WTC11 (cell line): ENCODE results near the gene TOMM7. TPM values are rescaled to one million over a fixed set of nuclear protein-coding genes. Genes with fewer than 3 reads are reported as not detected.
A peak's percentile ranks its signal among the peaks of the same experiment; 100 is the strongest.
"Not testable (repeated sequence)": the region's sequence is repeated elsewhere in the genome, so short reads cannot be mapped to it uniquely, and the experiment has no call there.

Source experiments
- ATAC-seq: fragments of 200-7000 bp; cut with Tn5 transposase; 2 replicates; pipeline ENCODE4 v1.10.0; 2021; ENCODE audit warnings: mild to moderate bottlenecking, moderate library complexity
- CTCF ChIA-PET: fragments of 300-600 bp; sonication (Branson Sonifier 250); formaldehyde crosslinking; loops from one replicate; lab custom pipeline; 2021; ENCODE audit warnings: antibody characterized with exemption; lab: Charles Lee
- POLR2A ChIA-PET: fragments of 350-600 bp; sonication (Branson Sonifier 250); formaldehyde crosslinking; loops from one replicate; lab custom pipeline; 2021; ENCODE audit warnings: antibody characterized with exemption; lab: Charles Lee
- DNase-seq: peaks from one replicate; pipeline ENCODE4 v3.0.0; 2021; ENCODE audit warnings: low spot score
- H3K27ac Mint-ChIP-seq: 2 replicates; pipeline ENCODE4 v1.8.0; 2021; ENCODE audit warnings: mixed read lengths
- H3K27me3 Mint-ChIP-seq: 2 replicates; pipeline ENCODE4 v1.8.0; 2021; ENCODE audit warnings: low read depth, mild to moderate bottlenecking, moderate library complexity, mixed read lengths
- H3K36me3 Mint-ChIP-seq: 2 replicates; pipeline ENCODE4 v1.8.0; 2021; ENCODE audit warnings: mixed read lengths
- H3K4me1 Mint-ChIP-seq: 2 replicates; pipeline ENCODE4 v1.8.0; 2022; ENCODE audit warnings: mixed read lengths
- H3K4me3 Mint-ChIP-seq: 2 replicates; pipeline ENCODE4 v1.8.0; 2021; ENCODE audit warnings: mild to moderate bottlenecking, moderate library complexity, mixed read lengths
- H3K9me3 Mint-ChIP-seq: 2 replicates; pipeline ENCODE4 v1.8.0; 2021; ENCODE audit warnings: mixed read lengths
- CREB1 ChIP-seq: sonication (generic); formaldehyde crosslinking; IDR thresholded peaks from 2 replicates; pipeline ENCODE4 v1.8.0; 2023; ENCODE audit warnings: mild to moderate bottlenecking, missing genetic modification reagents
- ELF4 ChIP-seq: sonication (generic); formaldehyde crosslinking; IDR thresholded peaks from 2 replicates; pipeline ENCODE4 v1.8.1; 2022; ENCODE audit warnings: low read depth, mild to moderate bottlenecking, moderate library complexity, missing genetic modification reagents
- HMGA2 ChIP-seq: fragments of 250-450 bp; sonication (Bioruptor Pico); IDR thresholded peaks from 2 replicates; pipeline ENCODE4 v1.4.0; 2021; ENCODE audit warnings: mild to moderate bottlenecking, moderate library complexity
- JUN ChIP-seq: sonication (generic); formaldehyde crosslinking; IDR thresholded peaks from 2 replicates; pipeline ENCODE4 v1.8.0; 2023; ENCODE audit warnings: mild to moderate bottlenecking, missing genetic modification reagents
- OVOL2 ChIP-seq: fragments of 250-450 bp; sonication (Bioruptor Pico); IDR thresholded peaks from 2 replicates; pipeline ENCODE4 v1.9.0; 2021; ENCODE audit warnings: mild to moderate bottlenecking, borderline replicate concordance
- RELA ChIP-seq: sonication (generic); formaldehyde crosslinking; IDR thresholded peaks from 2 replicates; pipeline ENCODE4 v1.8.1; 2022; ENCODE audit warnings: missing genetic modification reagents, mild to moderate bottlenecking, borderline replicate concordance
- SMAD3 ChIP-seq: sonication (generic); formaldehyde crosslinking; IDR thresholded peaks from 2 replicates; pipeline ENCODE4 v1.8.0; 2022; ENCODE audit warnings: missing genetic modification reagents, mild to moderate bottlenecking, borderline replicate concordance
- SMAD4 ChIP-seq: sonication (generic); formaldehyde crosslinking; IDR thresholded peaks from 2 replicates; pipeline ENCODE4 v1.8.0; 2022; ENCODE audit warnings: mild to moderate bottlenecking, missing genetic modification reagents
- TCF7 ChIP-seq: sonication (generic); formaldehyde crosslinking; IDR thresholded peaks from 2 replicates; pipeline ENCODE4 v1.8.0; 2022; ENCODE audit warnings: mild to moderate bottlenecking, low read depth, missing genetic modification reagents, moderate library complexity
- TEAD1 ChIP-seq: sonication (generic); formaldehyde crosslinking; IDR thresholded peaks from 2 replicates; pipeline ENCODE4 v1.8.0; 2022; ENCODE audit warnings: mild to moderate bottlenecking, missing genetic modification reagents
- TP53 ChIP-seq: sonication (generic); formaldehyde crosslinking; IDR thresholded peaks from 2 replicates; pipeline ENCODE4 v1.8.1; 2023; ENCODE audit warnings: mild to moderate bottlenecking, missing genetic modification reagents
- ZNF121 ChIP-seq: sonication (generic); formaldehyde crosslinking; IDR thresholded peaks from 2 replicates; pipeline ENCODE4 v1.8.0; 2023; ENCODE audit warnings: missing genetic modification reagents
- total RNA-seq: library from RNA; stranded (reverse); gene quantifications from 3 replicates; pipeline ENCODE4 v1.2.3, GENCODE V29; 2021
- TF ChIP-seq, protein P1 (sequence below): sonication (generic); formaldehyde crosslinking; IDR thresholded peaks from 2 replicates; pipeline ENCODE4 v1.8.0; 2022; ENCODE audit warnings: mild to moderate bottlenecking, missing genetic modification reagents
- TF ChIP-seq, protein P2 (sequence below): sonication (generic); formaldehyde crosslinking; IDR thresholded peaks from 2 replicates; pipeline ENCODE4 v1.8.1; 2023; ENCODE audit warnings: mild to moderate bottlenecking, moderate library complexity, missing genetic modification reagents

Gene TOMM7
- total RNA-seq, 1 experiment from 2014 or later: 500 TPM

DNA sequence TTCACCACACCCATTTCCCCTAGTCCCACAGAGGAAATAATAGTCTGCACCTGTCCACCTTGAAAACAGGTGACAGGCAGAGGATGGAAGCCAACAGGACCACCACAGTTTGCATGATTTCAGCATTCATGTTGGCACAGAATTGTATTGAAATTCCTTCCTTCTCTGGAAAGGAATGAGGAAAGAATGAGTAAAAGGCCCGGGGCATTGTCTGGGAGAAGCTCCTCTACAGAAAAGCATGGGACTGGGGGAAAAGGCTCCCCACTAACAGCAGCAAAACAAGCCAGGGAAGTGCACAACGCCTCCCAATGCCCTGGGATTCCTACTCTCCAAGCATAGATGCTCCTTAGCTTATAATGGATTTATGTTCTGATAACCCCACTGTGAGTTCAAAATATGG lies 28.5 kb upstream of the TOMM7 start (continued):
- no peak for TF ChIP-seq OVOL2

DNA sequence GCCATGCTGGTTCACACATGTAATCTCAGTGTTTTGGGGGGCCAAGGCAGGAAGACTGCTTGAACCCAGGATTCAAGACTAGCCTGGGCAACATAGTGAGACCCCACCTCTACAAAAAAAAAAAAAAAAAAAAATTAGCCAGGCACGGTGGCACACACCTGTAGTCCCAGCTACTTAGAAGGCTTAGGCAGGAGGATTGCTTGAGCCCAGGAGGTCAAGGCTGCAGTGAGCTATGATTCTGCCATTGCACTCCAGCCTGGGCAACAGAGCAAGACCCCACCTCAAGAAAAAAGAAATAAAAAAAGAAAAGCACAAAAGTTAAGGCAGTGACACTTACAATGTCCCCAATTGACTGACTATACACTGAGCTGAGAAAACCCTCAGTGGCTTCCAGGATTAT lies 27.7 kb upstream of the TOMM7 start:
- peak; percentile 89 for TF ChIP-seq ZNF121
- ATAC-seq, H3K9me3 Mint-ChIP-seq, H3K27me3 Mint-ChIP-seq, H3K4me3 Mint-ChIP-seq, POLR2A ChIA-PET, H3K36me3 Mint-ChIP-seq, H3K27ac Mint-ChIP-seq, DNase-seq: not testable (repeated sequence)
- CTCF ChIA-PET: interaction anchor here (0.9 kb wide), 1 partner anchor 10 kb away, joined by 3 read pairs; no protein-coding TSS in a partner anchor
- peaks cover 32% of the 10 kb centered on the region for H3K4me1 Mint-ChIP-seq

DNA sequence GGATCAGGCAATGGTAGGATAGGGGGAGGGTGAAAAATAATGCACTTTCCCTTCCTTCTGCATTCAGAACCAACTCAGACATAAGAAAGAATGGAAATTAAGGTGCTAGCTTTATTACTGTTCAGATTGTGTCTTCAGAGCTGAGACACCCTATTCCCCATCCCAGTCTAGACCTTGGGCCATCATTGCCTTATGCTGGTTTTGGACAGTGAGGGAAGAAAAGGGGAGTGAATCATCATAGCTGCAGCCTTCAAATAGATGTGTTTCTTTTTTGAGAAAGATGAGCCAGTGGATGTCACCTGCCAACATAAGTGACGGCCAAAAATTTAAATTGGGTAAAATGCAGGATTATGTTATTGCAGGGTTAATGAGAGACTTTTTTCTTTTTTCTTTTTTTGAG lies 27.0 kb upstream of the TOMM7 start:
- Mint-ChIP-seq H3K27ac (no peak overlapping the region), H3K27me3 (peaks cover 4% of the 10 kb centered on the region), H3K9me3 (no peaks in the 10 kb centered on the region; the same call in 1 of the 2 replicates), H3K4me1 (peaks cover 27% of the 10 kb centered on the region), H3K4me3 (no peak overlapping the region), H3K36me3 (no peaks in the 10 kb centered on the region)
- ChIA-PET CTCF (no interaction called here), POLR2A (no interaction called here)
- DNase-seq: no peak
- no peak for ATAC-seq
- TF ChIP-seq ELF4 (CRISPR knock-in tag) (no peak), HMGA2 (CRISPR knock-in tag) (no peak)

DNA sequence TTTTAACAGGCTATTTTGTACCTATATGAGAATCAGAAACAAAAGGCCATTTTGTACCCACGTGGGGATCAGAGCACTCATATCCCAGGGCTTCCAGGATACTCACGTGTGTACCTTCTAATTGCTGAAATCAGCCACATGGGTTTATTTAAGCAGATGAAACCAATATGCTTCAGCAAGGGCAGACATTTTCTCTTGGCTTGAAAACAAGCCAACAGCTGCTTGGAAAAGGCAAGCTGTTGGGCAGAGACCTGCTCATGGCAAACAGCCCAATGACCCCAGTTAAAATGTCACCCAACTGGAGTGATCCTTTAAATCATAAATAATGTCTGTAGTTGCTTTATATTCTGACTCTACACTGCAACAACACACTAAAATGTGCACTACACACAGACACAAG lies 26.5 kb upstream of the TOMM7 start:
- Mint-ChIP-seq H3K4me3 (no peak overlapping the region), H3K4me1 (peaks cover 27% of the 10 kb centered on the region), H3K27ac (no peak overlapping the region), H3K9me3 (no peaks in the 10 kb centered on the region; the same call in 1 of the 2 replicates), H3K36me3 (no peaks in the 10 kb centered on the region), H3K27me3 (peaks cover 4% of the 10 kb centered on the region)
- TF ChIP-seq, protein P1, sequence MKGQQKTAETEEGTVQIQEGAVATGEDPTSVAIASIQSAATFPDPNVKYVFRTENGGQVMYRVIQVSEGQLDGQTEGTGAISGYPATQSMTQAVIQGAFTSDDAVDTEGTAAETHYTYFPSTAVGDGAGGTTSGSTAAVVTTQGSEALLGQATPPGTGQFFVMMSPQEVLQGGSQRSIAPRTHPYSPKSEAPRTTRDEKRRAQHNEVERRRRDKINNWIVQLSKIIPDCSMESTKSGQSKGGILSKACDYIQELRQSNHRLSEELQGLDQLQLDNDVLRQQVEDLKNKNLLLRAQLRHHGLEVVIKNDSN: no peak
- no peak for TF ChIP-seq CREB1
- TF ChIP-seq RELA (CRISPR knock-in tag): no peak
- no peak for TF ChIP-seq TEAD1 (CRISPR knock-in tag)
- TF ChIP-seq SMAD3 (CRISPR knock-in tag): no peak
- TF ChIP-seq, protein P2, sequence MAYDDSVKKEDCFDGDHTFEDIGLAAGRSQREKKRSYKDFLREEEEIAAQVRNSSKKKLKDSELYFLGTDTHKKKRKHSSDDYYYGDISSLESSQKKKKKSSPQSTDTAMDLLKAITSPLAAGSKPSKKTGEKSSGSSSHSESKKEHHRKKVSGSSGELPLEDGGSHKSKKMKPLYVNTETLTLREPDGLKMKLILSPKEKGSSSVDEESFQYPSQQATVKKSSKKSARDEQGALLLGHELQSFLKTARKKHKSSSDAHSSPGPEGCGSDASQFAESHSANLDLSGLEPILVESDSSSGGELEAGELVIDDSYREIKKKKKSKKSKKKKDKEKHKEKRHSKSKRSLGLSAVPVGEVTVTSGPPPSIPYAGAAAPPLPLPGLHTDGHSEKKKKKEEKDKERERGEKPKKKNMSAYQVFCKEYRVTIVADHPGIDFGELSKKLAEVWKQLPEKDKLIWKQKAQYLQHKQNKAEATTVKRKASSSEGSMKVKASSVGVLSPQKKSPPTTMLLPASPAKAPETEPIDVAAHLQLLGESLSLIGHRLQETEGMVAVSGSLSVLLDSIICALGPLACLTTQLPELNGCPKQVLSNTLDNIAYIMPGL (CRISPR knock-in tag): no peak
- no peak for TF ChIP-seq TP53 (CRISPR knock-in tag)
- ChIA-PET POLR2A (no interaction called here), CTCF (interaction anchor here (0.6 kb wide), 1 partner anchor 289 kb away, joined by 3 read pairs; no protein-coding TSS in a partner anchor)
- ATAC-seq: no peak
- no peak for DNase-seq

DNA sequence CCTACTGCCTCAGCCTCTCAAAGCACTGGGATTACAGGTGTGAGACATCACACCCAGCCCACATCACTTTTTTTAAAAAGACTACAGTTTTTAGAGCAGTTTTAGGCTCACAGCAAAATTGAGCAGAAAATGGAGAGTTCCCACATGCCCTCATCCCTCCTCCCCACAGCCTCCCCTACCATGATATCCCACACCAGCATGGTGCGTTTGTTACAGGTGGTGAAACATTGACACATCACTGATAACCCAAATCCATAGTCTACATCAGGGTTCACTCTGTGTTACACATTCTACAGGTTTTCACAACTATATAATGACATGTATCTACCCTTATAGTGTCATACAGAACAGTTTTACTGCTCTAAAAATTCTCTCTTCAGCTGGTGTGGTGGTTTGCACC lies 24.3 kb upstream of the TOMM7 start:
- ChIA-PET CTCF (no interaction called here), POLR2A (no interaction called here)
- TF ChIP-seq SMAD4 (CRISPR knock-in tag) (no peak), JUN (CRISPR knock-in tag) (no peak), TCF7 (CRISPR knock-in tag) (no peak)
- peaks cover 28% of the 10 kb centered on the region for H3K4me1 Mint-ChIP-seq
- no peak overlapping the region for H3K4me3 Mint-ChIP-seq
- no peak overlapping the region for H3K27ac Mint-ChIP-seq
- H3K9me3 Mint-ChIP-seq: no peaks in the 10 kb centered on the region; the same call in 1 of the 2 replicates
- no peak for DNase-seq
- H3K27me3 Mint-ChIP-seq: no peaks in the 10 kb centered on the region; the same call in none of the 2 replicates
- H3K36me3 Mint-ChIP-seq: no peaks in the 10 kb centered on the region
- ATAC-seq: no peak
